ENCODE measurements around the gene ASB7. TPM values are rescaled to one million over a fixed set of nuclear protein-coding genes. Genes with fewer than 3 reads are reported as not detected.

Gene ASB7
- total RNA-seq, 1 experiment from 2014 or later, result 17.9 TPM

- POLR2A ChIA-PET (ENCODE audit: unreplicated experiment), result interaction anchor here (0.6 kb wide), 1 partner anchor 222 kb away, joined by 5 read pairs; no protein-coding TSS in a partner anchor
- no peak overlapping the region for H2AFZ ChIP-seq
Observed at GRCh38 chr15:100667405-100668347, 65.3 kb downstream of the ASB7 start.

GRCh38 chr15:100668348-100668745 lies 66.0 kb downstream of the ASB7 start:
- 0 out of 2 replicates have a peak, but pooled peaks cover 7% of the 10 kb centered on the region for H3K4me1 ChIP-seq (replicated peaks; ENCODE audit: insufficient read depth)
- DNase-seq, result no peak
- no peak overlapping the region for H3K4me2 ChIP-seq
- TF ChIP-seq EZH2 (IDR thresholded peaks at IDR 0.05; ENCODE audit: low read depth), result no peak
- no peak for TF ChIP-seq CTCF (conservative IDR thresholded peaks at IDR 0.05)
- CTCF ChIA-PET, result no interaction called here
- no peaks in the 10 kb centered on the region for H4K20me1 ChIP-seq (ENCODE audit: insufficient read depth)
- no peaks in the 10 kb centered on the region for H3K9me3 ChIP-seq (ENCODE audit: insufficient read depth, low read depth)
- POLR2A ChIA-PET (ENCODE audit: unreplicated experiment), result no interaction called here
- H2AFZ ChIP-seq, result no peak overlapping the region
- no TSS peak for BruUV-seq (replicated peaks)
- no peaks in the 10 kb centered on the region; the same call in 1 of the 2 replicates for H3K9me2 ChIP-seq (ENCODE audit: insufficient read depth)
- no peak overlapping the region for H3K27ac ChIP-seq
- no peak overlapping the region for H3K4me3 ChIP-seq
- no peaks in the 10 kb centered on the region for H3K27me3 ChIP-seq (ENCODE audit: insufficient read depth, low read depth)
- intact Hi-C loops (cut with micrococcal nuclease; ENCODE audit: unreplicated experiment), result no loop called here
- H3K79me2 ChIP-seq (ENCODE audit: low read depth), result no peaks in the 10 kb centered on the region
- H3F3A ChIP-seq (ENCODE audit: insufficient read depth, low read depth), result no peaks in the 10 kb centered on the region
- no peaks in the 10 kb centered on the region for H3K36me3 ChIP-seq (ENCODE audit: low read depth)

More at GRCh38 chr15:100667405-100668347, 65.3 kb downstream of the ASB7 start:
- no peaks in the 10 kb centered on the region for H3K9me3 ChIP-seq (ENCODE audit: insufficient read depth, low read depth)
- H3K27ac ChIP-seq, result no peak overlapping the region
- DNase-seq, result no peak
- no peaks in the 10 kb centered on the region for H3F3A ChIP-seq (ENCODE audit: insufficient read depth, low read depth)
- intact Hi-C loops (cut with micrococcal nuclease; ENCODE audit: unreplicated experiment), result no loop called here
- H3K4me3 ChIP-seq, result no peak overlapping the region
- H3K79me2 ChIP-seq (ENCODE audit: low read depth), result no peaks in the 10 kb centered on the region
- H3K27me3 ChIP-seq (ENCODE audit: insufficient read depth, low read depth), result no peaks in the 10 kb centered on the region
- CTCF ChIA-PET, result interaction anchor here (0.6 kb wide), 1 partner anchor 52 kb away, joined by 3 read pairs; no protein-coding TSS in a partner anchor
- no peaks in the 10 kb centered on the region for H3K9me2 ChIP-seq (ENCODE audit: insufficient read depth)
- 0 out of 2 replicates have a peak, but pooled peaks cover 7% of the 10 kb centered on the region for H3K4me1 ChIP-seq (replicated peaks; ENCODE audit: insufficient read depth)
- no peak overlapping the region for H3K4me2 ChIP-seq
- TF ChIP-seq CTCF (conservative IDR thresholded peaks at IDR 0.05) (no peak), EZH2 (IDR thresholded peaks at IDR 0.05; ENCODE audit: low read depth) (no peak)
- no peaks in the 10 kb centered on the region for H4K20me1 ChIP-seq (ENCODE audit: insufficient read depth)
- no TSS peak for BruUV-seq (replicated peaks)
- H3K36me3 ChIP-seq (ENCODE audit: low read depth), result no peaks in the 10 kb centered on the region

DNA sequence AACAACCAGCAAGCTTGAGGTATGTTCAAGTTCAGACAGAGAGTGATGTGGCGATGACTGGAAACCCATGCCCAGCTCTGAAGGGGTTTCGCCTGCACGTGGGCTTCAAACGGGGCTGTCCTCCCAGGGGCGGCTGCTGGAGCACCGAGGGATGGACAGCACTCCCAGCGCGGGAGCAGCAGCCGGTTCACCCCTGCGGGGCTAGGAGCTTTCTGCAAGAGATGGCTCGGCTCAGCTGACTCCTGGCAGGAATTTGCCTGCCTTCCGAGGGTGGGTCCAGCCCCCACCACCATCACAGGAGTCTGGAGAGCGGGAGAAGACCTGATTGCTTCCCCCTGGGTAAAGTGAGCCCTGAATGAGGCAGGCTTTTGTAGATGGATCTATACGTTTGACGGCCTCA lies 66.9 kb downstream of the ASB7 start:
- DNase-seq, result no peak
- POLR2A ChIA-PET (ENCODE audit: unreplicated experiment), result no interaction called here
- intact Hi-C loops (cut with micrococcal nuclease; ENCODE audit: unreplicated experiment), result no loop called here
- Histone ChIP-seq H3K4me3 (no peak overlapping the region), H3K27me3 (ENCODE audit: insufficient read depth, low read depth) (no peaks in the 10 kb centered on the region), H3K79me2 (ENCODE audit: low read depth) (no peaks in the 10 kb centered on the region), H3K4me2 (no peak overlapping the region), H4K20me1 (ENCODE audit: insufficient read depth) (no peaks in the 10 kb centered on the region), H3F3A (ENCODE audit: insufficient read depth, low read depth) (no peaks in the 10 kb centered on the region), H3K9me3 (ENCODE audit: insufficient read depth, low read depth) (0 out of 2 replicates have a peak, but pooled peaks cover 3% of the 10 kb centered on the region), H3K9me2 (ENCODE audit: insufficient read depth) (no peaks in the 10 kb centered on the region; the same call in 1 of the 2 replicates), H2AFZ (no peak overlapping the region), H3K27ac (no peak overlapping the region), H3K4me1 (replicated peaks; ENCODE audit: insufficient read depth) (0 out of 2 replicates have a peak, but pooled peaks cover 7% of the 10 kb centered on the region), H3K36me3 (ENCODE audit: low read depth) (no peaks in the 10 kb centered on the region)
- no TSS peak for BruUV-seq (replicated peaks)
- CTCF ChIA-PET, result interaction anchor here (0.6 kb wide), 1 partner anchor 19 kb away, joined by 3 read pairs; no protein-coding TSS in a partner anchor
- TF ChIP-seq EZH2 (IDR thresholded peaks at IDR 0.05; ENCODE audit: low read depth) (no peak), CTCF (conservative IDR thresholded peaks at IDR 0.05) (no peak)

All from PC-9 (cell line).